OCI-LY7 (cell line): ENCODE results near the gene PHYKPL.

ENCODE experiments used
- EZH2phosphoT487 ChIP-seq: fragments of 200-600 bp; sonication (generic); IDR thresholded peaks from 2 replicates; pipeline ENCODE4 v1.6.1; 2018; ENCODE audit warnings: low read depth, borderline replicate concordance, mild to moderate bottlenecking, mixed run types, antibody characterized with exemption, low read length, moderate library complexity, mixed read lengths
- TF ChIP-seq, protein P1 (sequence below): fragments of 200-600 bp; sonication (generic); conservative IDR thresholded peaks from 2 replicates; pipeline ENCODE4 v1.5.1; 2014; ENCODE audit warnings: mild to moderate bottlenecking, antibody characterized with exemption, low read length, moderate library complexity, mixed read lengths

DNA sequence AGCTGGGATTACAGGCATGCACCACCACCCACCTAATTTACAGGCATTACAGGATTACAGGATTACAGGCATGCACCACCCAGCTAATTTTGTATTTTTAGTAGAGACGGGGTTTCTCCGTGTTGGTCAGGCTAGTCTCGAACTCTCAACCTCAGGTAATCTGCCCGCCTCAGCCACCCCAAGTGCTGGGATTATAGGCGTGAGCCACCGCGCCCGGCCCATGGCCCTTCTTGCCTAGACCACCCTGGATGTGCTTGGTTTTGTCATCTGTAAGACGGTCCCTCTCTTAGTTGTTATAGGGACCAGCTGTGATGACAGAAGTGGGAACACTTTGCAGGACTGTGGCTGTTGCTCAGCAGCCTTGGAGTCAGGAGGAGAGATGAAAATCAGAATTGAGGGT lies 3.5 kb upstream of the PHYKPL start:
- TF ChIP-seq, protein P1, sequence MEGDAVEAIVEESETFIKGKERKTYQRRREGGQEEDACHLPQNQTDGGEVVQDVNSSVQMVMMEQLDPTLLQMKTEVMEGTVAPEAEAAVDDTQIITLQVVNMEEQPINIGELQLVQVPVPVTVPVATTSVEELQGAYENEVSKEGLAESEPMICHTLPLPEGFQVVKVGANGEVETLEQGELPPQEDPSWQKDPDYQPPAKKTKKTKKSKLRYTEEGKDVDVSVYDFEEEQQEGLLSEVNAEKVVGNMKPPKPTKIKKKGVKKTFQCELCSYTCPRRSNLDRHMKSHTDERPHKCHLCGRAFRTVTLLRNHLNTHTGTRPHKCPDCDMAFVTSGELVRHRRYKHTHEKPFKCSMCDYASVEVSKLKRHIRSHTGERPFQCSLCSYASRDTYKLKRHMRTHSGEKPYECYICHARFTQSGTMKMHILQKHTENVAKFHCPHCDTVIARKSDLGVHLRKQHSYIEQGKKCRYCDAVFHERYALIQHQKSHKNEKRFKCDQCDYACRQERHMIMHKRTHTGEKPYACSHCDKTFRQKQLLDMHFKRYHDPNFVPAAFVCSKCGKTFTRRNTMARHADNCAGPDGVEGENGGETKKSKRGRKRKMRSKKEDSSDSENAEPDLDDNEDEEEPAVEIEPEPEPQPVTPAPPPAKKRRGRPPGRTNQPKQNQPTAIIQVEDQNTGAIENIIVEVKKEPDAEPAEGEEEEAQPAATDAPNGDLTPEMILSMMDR: no peak
- no peak for TF ChIP-seq EZH2phosphoT487
